Stimulated activated CD8-positive, alpha-beta memory T cell treated with anti-CD3 and anti-CD28 coated beads, Interleukin-4, amount 100 ng/mL, for 48 hours (primary cell): Measurements from ENCODE around the gene PNMA8A.
"Not testable (repeated sequence)": the region's sequence is repeated elsewhere in the genome, so short reads cannot be mapped to it uniquely, and the experiment has no call there.

Experiments
- DNase-seq: peaks from one replicate; pipeline ENCODE4 v3.0.0-alpha.2; 2020

The PNMA8A gene

GRCh38 chr19:46471116-46471733 is at the start of gene PNMA8A:
Gene PNMA8A (minus strand): TSS chr19:46471563. CDS start chr19:46471035, 528 bp downstream.
- no peak for DNase-seq

DNA sequence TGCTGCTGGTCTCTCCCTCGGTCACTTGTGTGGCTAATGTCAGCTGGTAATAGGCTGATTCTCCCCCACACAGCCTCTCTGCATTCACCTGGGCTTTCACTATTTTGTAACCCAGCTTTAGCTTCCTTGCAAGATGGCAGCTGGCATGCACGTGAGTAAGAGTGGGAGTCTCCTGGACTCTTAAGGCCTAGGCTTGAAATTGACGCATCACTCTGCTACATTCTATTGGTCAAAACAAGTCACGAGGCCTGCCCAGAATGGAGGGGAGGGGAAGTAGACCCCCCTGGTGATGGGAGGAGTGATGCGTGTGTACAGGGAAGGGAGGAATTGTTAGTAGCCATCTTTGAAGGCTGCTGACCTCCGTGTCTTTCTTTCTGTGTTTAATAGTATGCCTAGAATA is 49.3 kb upstream of the PNMA8A start:
- DNase-seq, result no peak

GRCh38 chr19:46517471-46517870 is 46.1 kb upstream of the PNMA8A start:
- DNase-seq, result no peak

GRCh38 chr19:46515879-46516350 is 44.6 kb upstream of the PNMA8A start:
- no peak for DNase-seq

DNA sequence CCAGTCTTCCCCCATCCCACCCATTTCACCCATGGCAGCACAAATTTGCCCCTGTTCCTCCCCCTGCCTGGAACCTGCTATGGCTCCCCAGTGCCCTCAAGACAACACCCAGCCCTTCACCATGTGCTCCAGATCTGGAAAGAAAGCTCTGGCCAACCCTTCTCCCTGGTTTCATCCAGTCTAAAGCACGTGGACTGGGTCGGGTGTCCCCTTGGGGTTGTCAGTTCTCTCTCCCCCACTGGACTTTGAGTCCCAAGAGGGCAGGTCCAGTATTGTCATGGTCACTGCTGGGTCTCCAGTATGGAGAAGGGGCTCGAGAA is 43.9 kb upstream of the PNMA8A start:
- DNase-seq, result no peak

GRCh38 chr19:46514589-46515289 is 43.4 kb upstream of the PNMA8A start:
- DNase-seq, result no peak

- DNase-seq, result peak; percentile 93
Observed at GRCh38 chr19:46513461-46514236, 42.3 kb upstream of the PNMA8A start.

DNA sequence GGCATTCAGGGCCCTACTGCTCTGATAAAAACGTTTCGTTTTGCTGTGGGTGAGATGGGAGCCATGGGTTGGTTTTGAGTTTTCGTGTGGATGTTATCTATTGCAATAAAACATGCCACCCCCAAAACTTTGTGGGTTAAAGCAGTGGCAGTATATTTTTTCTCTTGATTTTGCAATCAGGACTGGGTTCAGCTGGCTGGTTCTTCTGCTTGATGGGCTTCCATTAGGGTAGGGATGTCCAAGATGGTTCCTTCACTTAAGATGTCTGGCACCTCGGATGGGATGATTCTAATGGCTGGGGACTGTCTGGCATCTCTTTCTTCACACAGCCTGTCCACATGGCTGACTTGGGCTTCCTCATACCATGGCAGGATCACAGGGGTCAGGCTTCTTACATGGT is 39.9 kb upstream of the PNMA8A start:
- no peak for DNase-seq

DNA sequence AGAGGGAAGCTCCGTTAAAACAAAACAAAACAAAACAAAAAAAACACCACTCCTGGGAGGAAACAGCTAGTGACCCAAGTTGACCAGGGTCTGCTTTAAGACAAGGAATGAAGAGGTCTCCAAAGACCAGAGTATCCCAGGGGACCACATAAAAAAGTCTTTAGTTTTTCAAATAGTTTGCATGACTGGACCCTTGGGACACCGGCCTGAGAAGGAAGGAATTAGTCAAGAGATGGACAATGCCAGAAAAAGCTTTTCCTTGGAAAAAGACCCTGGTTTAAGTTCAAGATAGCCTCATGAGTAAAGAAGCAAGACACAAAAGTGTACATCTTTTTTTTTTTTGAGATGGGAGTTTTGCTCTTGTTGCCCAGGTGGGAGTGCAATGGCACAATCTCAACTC is 36.8 kb upstream of the PNMA8A start:
- DNase-seq, result no peak

GRCh38 chr19:46503848-46504453 is 32.6 kb upstream of the PNMA8A start:
- no peak for DNase-seq

DNA sequence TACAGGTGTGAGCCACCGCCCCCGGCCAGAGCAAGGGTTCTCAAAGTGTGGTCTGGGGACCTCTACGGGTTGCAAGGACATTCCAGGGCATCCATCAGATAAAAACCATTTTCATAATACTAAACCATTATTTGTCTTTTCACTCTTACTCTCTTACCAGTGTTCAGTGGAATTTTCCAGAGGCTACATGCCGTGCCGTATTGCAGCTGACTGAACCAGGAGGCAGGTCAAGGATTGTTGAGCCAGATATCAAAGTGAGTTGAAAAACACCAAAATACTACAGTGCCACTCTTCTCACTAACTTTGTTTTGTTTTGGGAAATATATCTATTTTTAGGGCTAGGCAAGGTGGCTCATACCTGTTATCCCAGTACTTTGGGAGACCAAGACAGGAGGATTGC is 31.5 kb upstream of the PNMA8A start:
- no peak for DNase-seq

DNA sequence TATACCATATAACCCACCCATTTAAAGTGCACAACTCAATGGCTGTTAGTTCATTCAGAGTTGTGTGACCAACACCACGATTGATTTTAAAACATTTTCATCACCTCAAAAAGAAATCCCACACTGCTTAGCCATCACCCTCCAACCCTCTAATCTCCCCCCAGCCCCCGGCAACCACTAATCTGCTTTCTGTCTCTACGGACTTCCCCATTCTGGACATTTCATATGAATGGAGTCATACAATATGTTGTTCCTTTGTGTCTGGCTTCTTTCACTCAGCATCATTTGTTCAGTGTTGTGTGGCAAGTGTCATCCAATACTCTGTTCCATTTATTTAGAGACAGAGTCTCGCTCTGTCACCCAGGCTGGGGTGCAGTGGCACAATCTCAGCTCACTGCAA is 28.3 kb upstream of the PNMA8A start:
- no peak for DNase-seq

DNA sequence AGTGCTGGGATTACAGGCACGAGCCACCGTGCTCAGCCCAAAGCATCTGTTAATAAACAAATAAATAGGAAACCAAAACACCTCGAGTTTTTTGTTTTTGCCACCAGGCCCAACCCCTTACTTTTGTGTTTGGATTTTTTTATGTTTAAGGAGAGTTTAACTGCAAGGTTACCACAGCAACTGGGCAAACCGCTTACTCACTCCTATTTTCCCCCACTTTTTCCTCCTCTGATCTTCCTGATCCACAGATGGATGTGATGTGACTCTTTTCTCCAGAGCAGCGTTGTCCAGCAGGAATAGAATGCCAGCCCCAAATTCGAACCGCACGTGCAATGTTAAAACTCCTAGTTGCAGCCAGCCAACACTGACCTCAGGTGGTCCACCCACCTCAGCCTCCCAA is 26.4 kb upstream of the PNMA8A start:
- DNase-seq, result no peak

DNA sequence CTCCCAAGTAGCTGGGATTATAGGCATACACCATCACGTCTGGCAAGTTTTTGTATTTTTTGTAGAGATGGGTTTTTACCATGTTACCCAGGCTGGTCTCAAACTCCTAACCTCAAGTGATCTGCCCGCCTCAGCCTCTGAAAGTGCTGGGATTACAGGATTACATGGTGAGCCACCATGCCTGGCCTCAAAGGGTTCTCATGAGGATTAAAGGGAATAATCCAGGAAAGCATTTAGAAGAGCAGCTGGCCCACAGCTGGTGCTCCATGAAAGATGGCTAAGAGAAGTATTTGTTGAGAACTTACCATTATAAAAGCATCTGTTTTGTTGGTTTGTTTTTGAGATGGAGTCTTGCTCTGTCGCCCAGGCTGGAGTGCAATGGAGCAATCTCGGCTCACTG is 25.5 kb upstream of the PNMA8A start:
- DNase-seq, result not testable (repeated sequence)

GRCh38 chr19:46496304-46496703 is 24.9 kb upstream of the PNMA8A start:
- no peak for DNase-seq

DNA sequence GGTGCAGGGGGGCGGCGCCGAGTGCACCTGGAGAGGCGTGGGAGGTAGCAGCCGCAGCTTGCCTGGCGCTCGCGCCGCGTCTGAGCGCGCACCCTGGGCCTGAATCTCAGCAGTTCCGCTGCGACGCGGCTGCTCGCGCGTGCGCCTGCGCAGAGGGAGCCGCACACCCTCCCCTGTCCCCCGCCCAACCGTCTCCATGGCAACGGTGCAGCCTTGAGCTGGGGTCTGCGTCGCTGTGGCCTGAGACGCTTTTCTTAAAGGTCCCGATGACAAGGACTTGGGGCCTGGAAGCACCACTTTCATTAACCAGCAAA is 24.4 kb upstream of the PNMA8A start, which contains the start of gene PNMA8B:
TSS of gene PNMA8B (minus strand) at position 82 of the 314 bp plus-strand sequence. CDS start 402 bp downstream, outside the sequence.
- DNase-seq, result peak; percentile 47

GRCh38 chr19:46494941-46495785 is 23.8 kb upstream of the PNMA8A start:
- no peak for DNase-seq

GRCh38 chr19:46494146-46494940 is 23.0 kb upstream of the PNMA8A start:
- DNase-seq, result no peak

DNA sequence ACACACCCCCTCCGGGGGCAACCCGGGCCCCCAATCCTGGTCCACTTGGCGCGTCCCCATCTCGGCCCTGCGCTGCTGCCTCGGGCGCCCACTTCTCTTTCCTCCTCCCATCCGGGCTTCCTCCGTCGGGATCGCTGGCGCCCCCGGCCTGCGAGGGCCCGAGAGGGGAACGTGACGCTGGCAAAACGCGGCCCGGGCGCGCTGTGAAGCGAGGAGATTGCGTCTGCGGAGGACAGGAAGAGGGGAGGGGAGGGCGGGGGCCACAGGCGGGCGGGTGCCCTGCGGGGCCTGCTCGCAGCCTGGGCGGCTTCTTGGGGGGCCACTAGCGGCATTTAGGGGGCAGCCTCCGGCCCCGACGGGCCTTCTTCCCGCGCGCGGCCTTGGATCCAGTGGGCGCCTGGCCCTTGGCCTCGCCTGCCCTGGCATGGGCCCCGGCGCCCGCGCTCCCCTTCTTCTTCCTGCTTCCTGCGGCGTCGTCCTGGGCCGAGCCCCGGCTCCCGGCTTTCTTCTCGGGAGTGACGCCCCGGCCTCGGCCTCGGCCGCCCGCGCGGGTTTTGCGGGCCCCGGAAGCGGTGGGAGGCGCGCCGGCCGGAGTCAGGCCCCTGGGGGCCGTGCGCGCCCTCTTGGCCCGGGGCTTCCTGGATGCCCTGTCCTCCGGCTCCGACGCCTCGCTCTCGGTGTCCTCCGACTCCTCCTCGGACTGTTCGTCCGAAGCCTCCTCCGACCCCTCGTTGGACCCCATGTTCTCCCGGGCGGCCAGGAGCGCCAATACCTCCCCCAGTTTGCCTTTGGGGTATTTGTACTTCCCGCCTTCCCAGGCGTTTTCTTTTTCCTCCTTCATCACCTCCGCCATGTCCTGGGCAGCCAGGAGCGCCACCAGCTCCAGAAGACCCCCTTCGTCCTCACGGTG is 22.1 kb upstream of the PNMA8A start:
- no peak for DNase-seq

DNA sequence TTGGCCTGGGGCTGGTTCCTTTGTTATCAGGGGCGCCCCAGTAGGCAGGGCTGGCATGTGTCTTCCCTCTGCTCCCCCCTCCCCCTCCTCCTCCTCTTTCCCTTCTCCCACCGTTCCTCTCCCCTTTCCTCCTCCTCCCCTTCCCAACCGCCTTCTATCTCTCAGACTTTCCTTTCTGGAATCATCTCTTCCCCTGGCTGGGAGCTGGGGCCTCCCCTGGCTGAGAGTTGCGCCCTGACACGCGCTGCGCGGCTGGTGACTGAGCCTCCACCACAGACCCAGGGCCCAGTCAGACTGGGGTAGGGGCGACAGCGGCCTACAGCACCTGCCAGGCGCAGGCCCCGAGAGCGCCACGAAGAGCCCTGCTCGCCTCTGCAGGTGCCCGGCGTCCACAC is 21.5 kb upstream of the PNMA8A start:
- no peak for DNase-seq
